Mammary epithelial cell (primary cell): ENCODE measurements around the gene PLA2G10.

ENCODE experiments used
- CTCF ChIP-seq, 2 donors: IDR thresholded peaks in 1 of 2; conservative IDR thresholded peaks in 1 of 2; 2 replicates each; pipeline ENCODE4 v1.5.1; 2011 to 2012; ENCODE audit warnings: inconsistent platforms in 2 of 2, low read length in 2 of 2, mild to moderate bottlenecking in 2 of 2, control low read depth in 1 of 2, low read depth in 1 of 2; ENCODE audit not compliant: insufficient read depth in 1 of 2; ENCODE audit errors: extremely low read depth in 1 of 2
- EZH2 ChIP-seq: IDR thresholded peaks from 2 replicates; pipeline ENCODE4 v1.6.1; 2012; ENCODE audit warnings: low read length, inconsistent platforms, borderline replicate concordance

- TF ChIP-seq CTCF (conservative IDR thresholded peaks at IDR 0.05 in 1 of 2, IDR thresholded peaks at IDR 0.05 in 1 of 2; ENCODE audit: extremely low read depth in 1 of 2, insufficient read depth in 1 of 2, low read depth in 1 of 2, low read length in 2 of 2) (no peak), EZH2 (no peak)
Measured at GRCh38 chr16:14672403-14672971, 21.6 kb downstream of the PLA2G10 start.
